ENCODE data around the gene TEX52. TPM values are rescaled to one million over a fixed set of nuclear protein-coding genes. Genes with fewer than 3 reads are reported as not detected.

Gene TEX52
- total and polyA plus RNA-seq, 2 of the 8 experiments (the other 6 are each of a cell fraction or from before 2014, with no cell fraction given) = not detected

DNA sequence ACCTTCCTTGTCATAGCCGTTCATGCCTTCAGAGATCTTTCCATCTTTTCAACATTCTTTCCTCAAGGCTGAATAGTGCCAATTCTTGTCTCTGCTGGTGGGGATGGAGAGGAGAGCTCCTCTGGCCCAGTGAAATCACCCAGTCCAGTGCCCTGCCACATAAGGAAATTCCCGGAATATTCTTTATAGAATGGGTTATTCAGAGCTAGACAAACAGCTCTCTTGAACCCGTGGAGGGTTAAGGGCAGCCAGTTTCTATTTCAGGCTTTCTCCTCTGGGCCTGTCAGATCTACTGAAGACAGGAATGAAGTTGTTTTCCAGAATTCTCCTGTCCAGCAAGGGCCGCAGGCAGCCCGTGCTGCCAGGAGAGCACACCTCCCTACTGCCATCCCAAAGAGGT lies 13.9 kb downstream of the TEX52 start (continued):
- no peak for TF ChIP-seq FOSL1 (IDR thresholded peaks at IDR 0.05; ENCODE audit: insufficient read depth, low read depth, low read length)
- TF ChIP-seq SIX5 (IDR thresholded peaks at IDR 0.05; ENCODE audit: low read depth, low read length) = no peak
- no peak for TF ChIP-seq SP1 (IDR thresholded peaks at IDR 0.05; ENCODE audit: low read depth, low read length)
- TF ChIP-seq BACH1 (IDR thresholded peaks at IDR 0.05; ENCODE audit: low read length) = no peak
- TF ChIP-seq BCL11A (IDR thresholded peaks at IDR 0.05; ENCODE audit: low read depth in 2 of 2, low read length in 2 of 2) = no peak
